HepG2 (cell line): ENCODE data around the gene ZGRF1. TPM values are rescaled to one million over a fixed set of nuclear protein-coding genes. Genes with fewer than 3 reads are reported as not detected.
A peak's percentile ranks its signal among the peaks of the same experiment; 100 is the strongest.

Source experiments
- ATAC-seq: fragments of 200-7000 bp; cut with Tn5 transposase; 3 replicates; pipeline ENCODE4 v1.9.1; 2020; ENCODE audit warnings: mild to moderate bottlenecking, moderate library complexity
- BruUV-seq: library from RNA; stranded (reverse); fragments of 400-500 nt; replicated peaks from 2 replicates; lab custom pipeline; 2021; lab: Mats Ljungman, UMichigan
- CTCF ChIA-PET: fragments of 300-600 bp; formaldehyde crosslinking; extraction: SDS; loops from one replicate; lab custom pipeline; 2021; ENCODE audit warnings: low total read pairs, inconsistent platforms, low intra/inter-chr PET ratio; lab: Yijun Ruan, JAX
- POLR2A ChIA-PET: fragments of 350-600 bp; sonication (Branson Sonifier 250); formaldehyde crosslinking; loops from one replicate; lab custom pipeline; 2020; ENCODE audit warnings: antibody characterized with exemption, inconsistent platforms; lab: Yijun Ruan, JAX
- DNase-seq: peaks from one replicate; pipeline ENCODE4 v3.0.0-alpha.2; 2015; ENCODE audit warnings: low spot score
- FAIRE-seq: peaks from 3 replicates; lab custom pipeline; 2011; peaks lifted over from hg19 to GRCh38; lab: Jason Lieb, UNC
- H2AFZ ChIP-seq: one replicate; pipeline ENCODE4 v1.6.1; 2011; ENCODE audit warnings: low read length, inconsistent platforms
- H3K27ac ChIP-seq: fragments of 300-600 bp; 3 replicates; pipeline ENCODE4 v1.8.0; 2011; ENCODE audit warnings: mixed run types, mild to moderate bottlenecking, mixed read lengths, low read length, inconsistent platforms; ENCODE audit not compliant: insufficient read depth; ENCODE audit errors: extremely low read length
- H3K27me3 ChIP-seq, 2 experiments: fragments of 200-600 bp in 1 of 2; 2 replicates in 1 of 2; 3 replicates in 1 of 2; pipeline versions ENCODE4 v1.6.0 to v1.8.0; 2011; ENCODE audit warnings: low read length in 2 of 2, mild to moderate bottlenecking in 2 of 2, moderate library complexity in 2 of 2, inconsistent platforms in 1 of 2; ENCODE audit not compliant: insufficient read depth in 2 of 2, control insufficient read depth in 1 of 2
- H3K36me3 ChIP-seq, 2 experiments: fragments of 200-600 bp in 1 of 2; replicated peaks in 1 of 2; 2 replicates in 1 of 2; 3 replicates in 1 of 2; pipeline versions ENCODE4 v1.5.1 to v1.8.0; 2011; ENCODE audit warnings: low read length in 2 of 2, inconsistent platforms in 1 of 2; ENCODE audit not compliant: insufficient read depth in 2 of 2, control insufficient read depth in 1 of 2
- H3K4me1 ChIP-seq: 2 replicates; pipeline ENCODE4 v1.5.1; 2012; ENCODE audit warnings: low read length, inconsistent platforms; ENCODE audit not compliant: insufficient read depth
- H3K4me2 ChIP-seq: 2 replicates; pipeline ENCODE4 v1.6.0; 2011; ENCODE audit warnings: low read depth, low read length, inconsistent platforms
- H3K4me3 ChIP-seq, 3 experiments: fragments of 200-600 bp in 1 of 3; sonication (generic), shearing (Covaris generic) in 1 of 3; replicated peaks in 1 of 3; 2 replicates each; pipeline ENCODE4 v1.5.1; 2011 to 2016; ENCODE audit warnings: low read length in 3 of 3, inconsistent platforms in 2 of 3, low read depth in 2 of 3, mild to moderate bottlenecking in 2 of 3, control low read depth in 1 of 3, mixed read lengths in 1 of 3; ENCODE audit not compliant: insufficient read depth in 1 of 3
- H3K79me2 ChIP-seq: one replicate; pipeline ENCODE4 v1.6.1; 2011; ENCODE audit warnings: low read length, inconsistent platforms; ENCODE audit not compliant: insufficient read depth
- H3K9ac ChIP-seq: 2 replicates; pipeline ENCODE4 v1.6.0; 2011; ENCODE audit warnings: mild to moderate bottlenecking, low read depth, low read length, inconsistent platforms; ENCODE audit not compliant: insufficient read depth
- H3K9me3 ChIP-seq: 2 replicates; pipeline ENCODE4 v1.5.1; 2012; ENCODE audit warnings: mild to moderate bottlenecking, low read length
- H4K20me1 ChIP-seq: 2 replicates; pipeline ENCODE4 v1.6.0; 2011; ENCODE audit warnings: inconsistent platforms, mild to moderate bottlenecking, low read length, moderate library complexity; ENCODE audit not compliant: insufficient read depth
- KDM5B ChIP-seq: sonication (generic); formaldehyde crosslinking; IDR thresholded peaks from 2 replicates; pipeline ENCODE4 v1.4.0; 2020; ENCODE audit warnings: missing genetic modification reagents, mild to moderate bottlenecking, borderline replicate concordance
- REPIN1 ChIP-seq: sonication (generic); formaldehyde crosslinking; IDR thresholded peaks from 2 replicates; pipeline ENCODE4 v1.8.0; 2022; ENCODE audit warnings: missing genetic modification reagents, low read depth, mild to moderate bottlenecking, borderline replicate concordance
- ZNF124 ChIP-seq: sonication (generic); formaldehyde crosslinking; IDR thresholded peaks from 2 replicates; pipeline ENCODE4 v1.4.0; 2020; ENCODE audit warnings: missing genetic modification reagents
- ZNF264 ChIP-seq: sonication (generic); formaldehyde crosslinking; IDR thresholded peaks from 2 replicates; pipeline ENCODE4 v1.4.0; 2020; ENCODE audit warnings: missing genetic modification reagents
- ZNF432 ChIP-seq: sonication (generic); formaldehyde crosslinking; IDR thresholded peaks from 2 replicates; pipeline ENCODE4 v1.5.0; 2020; ENCODE audit warnings: missing genetic modification reagents, mild to moderate bottlenecking, borderline replicate concordance
- ZNF780A ChIP-seq: sonication (generic); formaldehyde crosslinking; IDR thresholded peaks from 2 replicates; pipeline ENCODE4 v1.8.0; 2022; ENCODE audit warnings: mild to moderate bottlenecking, missing genetic modification reagents, moderate library complexity
- WGBS: methylation state at CpG from one replicate; pipeline ENCODE4 v1.1.6; 2017; ENCODE audit warnings: low lambda C conversion rate; 5-methylcytosine and 5-hydroxymethylcytosine counted together
- in situ Hi-C: cut with HindIII; loops from 2 replicates; pipeline ENCODE4 v1.10.0; 2017; ENCODE audit warnings: low pct_unique_long_range_greater_than_20kb; ENCODE audit not compliant: extremely low pct_ligation_motif_present
- intact Hi-C: fragments of 100-400 bp; cut with micrococcal nuclease; formaldehyde crosslinking; loops from one replicate; pipeline ENCODE4 v1.10.0; 2022; ENCODE audit not compliant: unreplicated experiment
- polyA plus RNA-seq, 8 experiments: library from polyadenylated mRNA; depleted of rRNA in 3 of 8; stranded (reverse) in 7 of 8; unstranded in 1 of 8; fragments of >200 nt; fragmentation: Illumina TruSeq in 4 of 8; extraction: Trizol in 4 of 8; gene quantifications; 2 replicates each; pipeline versions ENCODE4 v1.2.1 to v1.2.3, GENCODE V29; 2011 to 2016; ENCODE audit warnings: low read depth in 4 of 8, missing spikeins in 1 of 8, mixed read lengths in 1 of 8; ENCODE audit not compliant: insufficient read depth in 1 of 8
- total RNA-seq, 5 experiments: library from RNA; depleted of rRNA; stranded (reverse); fragments of >200 nt; fragmentation: Illumina TruSeq; extraction: Trizol; gene quantifications; 2 replicates each; pipeline ENCODE4 v1.2.3, GENCODE V29; 2016; ENCODE audit warnings: low read depth in 1 of 5
- TF ChIP-seq, protein P1 (sequence below): sonication (generic); formaldehyde crosslinking; IDR thresholded peaks from 2 replicates; pipeline ENCODE4 v1.5.0; 2020; ENCODE audit warnings: mild to moderate bottlenecking, missing genetic modification reagents, borderline replicate concordance
- TF ChIP-seq, protein P2 (sequence below): sonication (generic); formaldehyde crosslinking; IDR thresholded peaks from 2 replicates; pipeline ENCODE4 v1.5.0; 2020; ENCODE audit warnings: mild to moderate bottlenecking, missing genetic modification reagents
- TF ChIP-seq, protein P3 (sequence below): sonication (generic); formaldehyde crosslinking; IDR thresholded peaks from 2 replicates; pipeline ENCODE4 v1.8.1; 2023; ENCODE audit warnings: mild to moderate bottlenecking, missing genetic modification reagents

Gene ZGRF1
- total and polyA plus RNA-seq, 2 of the 13 experiments (the other 11 are each of a cell fraction or from before 2014, with no cell fraction given), result 8.6 to 15.9 TPM

DNA sequence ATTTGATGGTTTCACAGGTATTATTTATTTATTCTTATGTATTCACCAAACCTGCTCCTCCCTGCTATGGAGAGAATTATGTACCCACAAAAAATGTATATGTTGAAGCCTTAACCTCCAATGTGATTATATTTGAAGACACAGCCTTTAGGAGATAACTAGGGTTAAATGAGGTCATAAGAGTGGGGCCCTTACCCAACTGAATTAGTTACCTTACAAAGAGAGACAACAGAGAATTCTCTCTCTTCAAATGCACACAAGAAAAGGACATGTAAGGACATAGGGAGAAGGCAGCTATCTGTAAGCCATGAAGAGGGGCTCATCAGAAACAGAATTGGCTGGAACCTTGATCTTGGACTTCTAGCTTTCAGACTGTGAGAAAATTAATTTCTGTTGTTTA lies 44.0 kb downstream of the ZGRF1 start:
- BruUV-seq, result no TSS peak
- H2AFZ ChIP-seq, result no peak overlapping the region

DNA sequence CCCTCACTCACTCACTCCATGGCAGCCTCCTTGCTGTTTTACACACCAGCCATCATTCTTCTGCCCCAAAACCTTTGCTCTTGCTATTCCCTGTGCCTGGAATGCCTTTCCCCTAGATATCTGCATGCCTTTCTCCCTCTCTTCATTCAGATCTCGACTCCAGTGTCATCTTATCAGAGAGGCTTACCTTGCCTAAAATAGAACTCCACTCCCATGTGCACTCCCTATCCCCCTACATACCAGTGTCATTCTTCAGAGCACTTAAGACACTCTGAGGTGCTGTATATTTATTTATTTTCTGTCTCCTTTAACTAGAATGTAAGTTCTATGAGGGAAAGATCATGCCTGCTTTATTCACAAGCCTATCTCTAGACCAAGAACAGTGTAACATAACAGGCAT lies 45.1 kb downstream of the ZGRF1 start:
- H3K9ac ChIP-seq, result no peak overlapping the region
- WGBS, result 61% methylated on average over 1 of the region's 1 CpG
- ChIA-PET CTCF (no interaction called here), POLR2A (no interaction called here)
- no peaks in the 10 kb centered on the region for H3K27me3 ChIP-seq
- no peaks in the 10 kb centered on the region for H3K79me2 ChIP-seq
- no peaks in the 10 kb centered on the region for H4K20me1 ChIP-seq
- FAIRE-seq, result no peak
- intact Hi-C loops, result no loop called here
- no peaks in the 10 kb centered on the region for H3K4me1 ChIP-seq
- H3K9me3 ChIP-seq, result no peaks in the 10 kb centered on the region
- H3K4me3 ChIP-seq, result no peak overlapping the region
- BruUV-seq, result no TSS peak
- no peak overlapping the region for H3K27ac ChIP-seq
- ATAC-seq, result no peak
- H2AFZ ChIP-seq, result no peak overlapping the region
- H3K36me3 ChIP-seq, result no peaks in the 10 kb centered on the region
- no peak for DNase-seq
- no peak overlapping the region for H3K4me2 ChIP-seq
- in situ Hi-C loops, result no loop called here
- TF ChIP-seq, protein P1, sequence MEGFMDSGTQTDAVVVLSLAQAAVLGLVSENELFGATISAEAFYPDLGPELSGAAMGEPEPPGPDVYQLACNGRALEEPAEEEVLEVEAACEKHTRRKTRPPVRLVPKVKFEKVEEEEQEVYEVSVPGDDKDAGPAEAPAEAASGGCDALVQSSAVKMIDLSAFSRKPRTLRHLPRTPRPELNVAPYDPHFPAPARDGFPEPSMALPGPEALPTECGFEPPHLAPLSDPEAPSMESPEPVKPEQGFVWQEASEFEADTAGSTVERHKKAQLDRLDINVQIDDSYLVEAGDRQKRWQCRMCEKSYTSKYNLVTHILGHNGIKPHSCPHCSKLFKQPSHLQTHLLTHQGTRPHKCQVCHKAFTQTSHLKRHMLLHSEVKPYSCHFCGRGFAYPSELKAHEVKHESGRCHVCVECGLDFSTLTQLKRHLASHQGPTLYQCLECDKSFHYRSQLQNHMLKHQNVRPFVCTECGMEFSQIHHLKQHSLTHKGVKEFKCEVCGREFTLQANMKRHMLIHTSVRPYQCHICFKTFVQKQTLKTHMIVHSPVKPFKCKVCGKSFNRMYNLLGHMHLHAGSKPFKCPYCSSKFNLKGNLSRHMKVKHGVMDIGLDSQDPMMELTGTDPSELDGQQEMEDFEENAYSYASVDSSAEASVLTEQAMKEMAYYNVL (CRISPR knock-in tag), result no peak
- TF ChIP-seq ZNF124 (CRISPR knock-in tag) (no peak), KDM5B (CRISPR knock-in tag) (no peak), ZNF780A (CRISPR knock-in tag) (no peak), REPIN1 (CRISPR knock-in tag) (no peak)
- TF ChIP-seq, protein P2, sequence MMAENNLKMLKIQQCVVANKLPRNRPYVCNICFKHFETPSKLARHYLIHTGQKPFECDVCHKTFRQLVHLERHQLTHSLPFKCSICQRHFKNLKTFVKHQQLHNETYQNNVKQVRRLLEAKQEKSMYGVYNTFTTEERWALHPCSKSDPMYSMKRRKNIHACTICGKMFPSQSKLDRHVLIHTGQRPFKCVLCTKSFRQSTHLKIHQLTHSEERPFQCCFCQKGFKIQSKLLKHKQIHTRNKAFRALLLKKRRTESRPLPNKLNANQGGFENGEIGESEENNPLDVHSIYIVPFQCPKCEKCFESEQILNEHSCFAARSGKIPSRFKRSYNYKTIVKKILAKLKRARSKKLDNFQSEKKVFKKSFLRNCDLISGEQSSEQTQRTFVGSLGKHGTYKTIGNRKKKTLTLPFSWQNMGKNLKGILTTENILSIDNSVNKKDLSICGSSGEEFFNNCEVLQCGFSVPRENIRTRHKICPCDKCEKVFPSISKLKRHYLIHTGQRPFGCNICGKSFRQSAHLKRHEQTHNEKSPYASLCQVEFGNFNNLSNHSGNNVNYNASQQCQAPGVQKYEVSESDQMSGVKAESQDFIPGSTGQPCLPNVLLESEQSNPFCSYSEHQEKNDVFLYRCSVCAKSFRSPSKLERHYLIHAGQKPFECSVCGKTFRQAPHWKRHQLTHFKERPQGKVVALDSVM (CRISPR knock-in tag), result no peak
- TF ChIP-seq, protein P3, sequence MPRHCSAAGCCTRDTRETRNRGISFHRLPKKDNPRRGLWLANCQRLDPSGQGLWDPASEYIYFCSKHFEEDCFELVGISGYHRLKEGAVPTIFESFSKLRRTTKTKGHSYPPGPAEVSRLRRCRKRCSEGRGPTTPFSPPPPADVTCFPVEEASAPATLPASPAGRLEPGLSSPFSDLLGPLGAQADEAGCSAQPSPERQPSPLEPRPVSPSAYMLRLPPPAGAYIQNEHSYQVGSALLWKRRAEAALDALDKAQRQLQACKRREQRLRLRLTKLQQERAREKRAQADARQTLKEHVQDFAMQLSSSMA (CRISPR knock-in tag), result no peak

More for the DNA sequence above, 44.0 kb downstream of the ZGRF1 start:
- no peak overlapping the region for H3K4me3 ChIP-seq
- H3K9ac ChIP-seq, result no peak overlapping the region
- H3K36me3 ChIP-seq, result no peaks in the 10 kb centered on the region
- H3K27me3 ChIP-seq, result no peaks in the 10 kb centered on the region
- FAIRE-seq (no peak), ATAC-seq (no peak), DNase-seq (no peak)
- H3K79me2 ChIP-seq, result no peaks in the 10 kb centered on the region
- no peak overlapping the region for H3K27ac ChIP-seq
- H3K4me1 ChIP-seq, result no peaks in the 10 kb centered on the region
- CTCF ChIA-PET, result no interaction called here
- in situ Hi-C loops (no loop called here), intact Hi-C loops (no loop called here)
- H3K4me2 ChIP-seq, result no peak overlapping the region
- no peaks in the 10 kb centered on the region for H3K9me3 ChIP-seq
- TF ChIP-seq ZNF432 (CRISPR knock-in tag) (no peak), ZNF264 (CRISPR knock-in tag) (peak; percentile 97)
- POLR2A ChIA-PET, result no interaction called here
- no peaks in the 10 kb centered on the region for H4K20me1 ChIP-seq
